Esophagus squamous epithelium (tissue), 4 donors: ENCODE results near the gene SNX8.

ENCODE experiments used
- POLR2A ChIP-seq, 4 donors: fragments of 450-650 bp; IDR thresholded peaks; one replicate each; pipeline ENCODE4 v1.6.1; 2017; ENCODE audit warnings: antibody characterized with exemption in 4 of 4, mild to moderate bottlenecking in 4 of 4, moderate library complexity in 3 of 4
- TF ChIP-seq, protein P1 (sequence below), 6 experiments: fragments of 450-650 bp in 4 of 6; fragments of 200-600 bp in 2 of 6; sonication (generic) in 2 of 6; IDR thresholded peaks; one replicate each; pipeline ENCODE4 v1.5.1; 2016 to 2019; ENCODE audit warnings: antibody characterized with exemption in 6 of 6, mild to moderate bottlenecking in 4 of 6, moderate library complexity in 4 of 6

DNA sequence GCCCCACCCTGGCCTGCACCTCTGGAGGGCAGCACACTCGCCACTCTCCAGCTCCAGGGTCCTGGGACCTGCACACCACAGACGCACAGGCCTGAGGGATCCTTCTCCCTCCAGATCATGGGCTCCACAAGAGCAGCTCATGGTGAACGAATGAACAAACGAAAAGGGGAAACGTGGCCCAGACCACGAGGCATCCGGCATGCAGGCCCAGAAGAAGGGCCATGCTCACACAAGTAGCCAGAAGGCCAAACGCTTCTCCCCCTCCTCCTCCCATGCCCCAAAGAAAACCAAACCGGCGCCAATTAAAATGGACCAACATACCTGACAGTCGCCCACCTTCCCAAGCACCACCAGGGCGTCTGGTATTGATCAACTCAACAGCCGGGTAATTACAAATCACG lies 111.9 kb downstream of the SNX8 start:
- TF ChIP-seq, protein P1, sequence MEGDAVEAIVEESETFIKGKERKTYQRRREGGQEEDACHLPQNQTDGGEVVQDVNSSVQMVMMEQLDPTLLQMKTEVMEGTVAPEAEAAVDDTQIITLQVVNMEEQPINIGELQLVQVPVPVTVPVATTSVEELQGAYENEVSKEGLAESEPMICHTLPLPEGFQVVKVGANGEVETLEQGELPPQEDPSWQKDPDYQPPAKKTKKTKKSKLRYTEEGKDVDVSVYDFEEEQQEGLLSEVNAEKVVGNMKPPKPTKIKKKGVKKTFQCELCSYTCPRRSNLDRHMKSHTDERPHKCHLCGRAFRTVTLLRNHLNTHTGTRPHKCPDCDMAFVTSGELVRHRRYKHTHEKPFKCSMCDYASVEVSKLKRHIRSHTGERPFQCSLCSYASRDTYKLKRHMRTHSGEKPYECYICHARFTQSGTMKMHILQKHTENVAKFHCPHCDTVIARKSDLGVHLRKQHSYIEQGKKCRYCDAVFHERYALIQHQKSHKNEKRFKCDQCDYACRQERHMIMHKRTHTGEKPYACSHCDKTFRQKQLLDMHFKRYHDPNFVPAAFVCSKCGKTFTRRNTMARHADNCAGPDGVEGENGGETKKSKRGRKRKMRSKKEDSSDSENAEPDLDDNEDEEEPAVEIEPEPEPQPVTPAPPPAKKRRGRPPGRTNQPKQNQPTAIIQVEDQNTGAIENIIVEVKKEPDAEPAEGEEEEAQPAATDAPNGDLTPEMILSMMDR (IDR thresholded peaks at IDR 0.05) = no peak
- no peak for TF ChIP-seq POLR2A (IDR thresholded peaks at IDR 0.05)
